K562 (cell line): ENCODE measurements around the gene DMXL1. TPM values are rescaled to one million over a fixed set of nuclear protein-coding genes. Genes with fewer than 3 reads are reported as not detected.

Experiments
- ATAC-seq: fragments of 200-7000 bp; cut with Tn5 transposase; 3 replicates; pipeline ENCODE4 v1.9.1; 2020; ENCODE audit warnings: moderate library complexity
- BruUV-seq: library from RNA; stranded (reverse); fragments of 400-500 nt; replicated peaks from 2 replicates; lab custom pipeline; 2021; lab: Mats Ljungman, UMichigan
- CTCF ChIA-PET: fragments of 300-600 bp; formaldehyde crosslinking; extraction: SDS; loops from one replicate; lab custom pipeline; 2021; ENCODE audit warnings: low intra/inter-chr PET ratio; lab: Yijun Ruan, JAX
- POLR2A ChIA-PET: fragments of 300-600, 350-650 bp; sonication (Branson Sonifier 250); formaldehyde crosslinking; extraction: SDS; loops from one replicate; lab custom pipeline; 2021; ENCODE audit warnings: antibody characterized with exemption, inconsistent platforms; lab: Yijun Ruan, JAX
- DNase-seq, 4 experiments: peaks; one replicate each; pipeline versions ENCODE4 v3.0.0 to v3.0.0-alpha.2; 2011 to 2018; ENCODE audit warnings: low spot score in 3 of 4, mixed read lengths in 3 of 4; ENCODE audit errors: extremely low read depth in 1 of 4
- FAIRE-seq: peaks from 2 replicates; lab custom pipeline; 2011; peaks lifted over from hg19 to GRCh38; lab: Jason Lieb, UNC
- H2AFZ ChIP-seq: 2 replicates; pipeline ENCODE4 v1.6.0; 2011; ENCODE audit warnings: low read depth, low read length, control low read depth, inconsistent platforms
- H3K27ac ChIP-seq: fragments of 200-600 bp; 3 replicates; pipeline ENCODE4 v1.8.0; 2011; ENCODE audit warnings: low read depth, mild to moderate bottlenecking, control low read depth, inconsistent platforms, low read length, moderate library complexity, mixed read lengths; ENCODE audit errors: extremely low read depth
- H3K27me3 ChIP-seq, 2 experiments: fragments of 300-600 bp in 1 of 2; 2 replicates in 1 of 2; 3 replicates in 1 of 2; pipeline versions ENCODE4 v1.6.0 to v1.8.0; 2011; ENCODE audit warnings: inconsistent platforms in 2 of 2, low read length in 2 of 2, mild to moderate bottlenecking in 1 of 2, mixed read lengths in 1 of 2, moderate library complexity in 1 of 2; ENCODE audit not compliant: control insufficient read depth in 2 of 2, insufficient read depth in 2 of 2
- H3K36me3 ChIP-seq: fragments of 300-600 bp; 3 replicates; pipeline ENCODE4 v1.8.0; 2011; ENCODE audit warnings: mild to moderate bottlenecking, low read length, inconsistent platforms; ENCODE audit not compliant: control insufficient read depth, insufficient read depth
- H3K4me1 ChIP-seq, 2 experiments: fragments of 200-600 bp in 1 of 2; replicated peaks in 1 of 2; 2 replicates in 1 of 2; 3 replicates in 1 of 2; pipeline versions ENCODE4 v1.5.1 to v1.8.0; 2011; ENCODE audit warnings: inconsistent platforms in 2 of 2, low read length in 2 of 2, mild to moderate bottlenecking in 1 of 2, mixed read lengths in 1 of 2, moderate library complexity in 1 of 2; ENCODE audit not compliant: control insufficient read depth in 2 of 2, insufficient read depth in 2 of 2
- H3K4me2 ChIP-seq: 2 replicates; pipeline ENCODE4 v1.6.1; 2011; ENCODE audit warnings: low read length, control low read depth, inconsistent platforms, mixed read lengths; ENCODE audit not compliant: insufficient read depth
- H3K4me3 ChIP-seq: fragments of 200-600 bp; sonication (generic), shearing (Covaris generic); 2 replicates; pipeline ENCODE4 v1.5.1; 2016; ENCODE audit warnings: control low read depth, inconsistent platforms
- H3K79me2 ChIP-seq: fragments of 200-600 bp; 3 replicates; pipeline ENCODE4 v1.8.0; 2011; ENCODE audit warnings: low read length, inconsistent platforms; ENCODE audit not compliant: control insufficient read depth, insufficient read depth
- H3K9ac ChIP-seq, 2 experiments: 2 replicates each; pipeline versions ENCODE4 v1.6.0 to v1.6.1; 2011; ENCODE audit warnings: low read depth in 2 of 2, low read length in 2 of 2, control low read depth in 1 of 2, inconsistent platforms in 1 of 2, mild to moderate bottlenecking in 1 of 2, mixed read lengths in 1 of 2; ENCODE audit not compliant: insufficient read depth in 1 of 2
- H3K9me1 ChIP-seq: one replicate; pipeline ENCODE4 v1.6.0; 2011; ENCODE audit warnings: inconsistent platforms, mild to moderate bottlenecking, low read length, moderate library complexity; ENCODE audit not compliant: control insufficient read depth, insufficient read depth
- H3K9me3 ChIP-seq: replicated peaks from 2 replicates; pipeline ENCODE4 v1.5.1; 2011; ENCODE audit warnings: low read depth, low read length, inconsistent platforms; ENCODE audit not compliant: control insufficient read depth, insufficient read depth
- H4K20me1 ChIP-seq: replicated peaks from 2 replicates; pipeline ENCODE4 v1.6.1; 2011; ENCODE audit warnings: low read length, inconsistent platforms, mixed read lengths; ENCODE audit not compliant: control insufficient read depth, insufficient read depth
- ATF7 ChIP-seq: fragments of 450-650 bp; IDR thresholded peaks from 2 replicates; pipeline ENCODE4 v1.7.1; 2014; ENCODE audit warnings: mild to moderate bottlenecking, moderate library complexity
- E2F4 ChIP-seq: sonication (generic); formaldehyde crosslinking; IDR thresholded peaks from 2 replicates; pipeline ENCODE4 v1.8.0; 2022; ENCODE audit warnings: mild to moderate bottlenecking, low read depth, missing genetic modification reagents
- FOXJ2 ChIP-seq: fragments of 200-800 bp; sonication (Bioruptor generic); IDR thresholded peaks from 2 replicates; pipeline ENCODE4 v1.6.1; 2016; ENCODE audit warnings: missing genetic modification characterization, missing compliant biosample characterization
- GTF2B ChIP-seq: IDR thresholded peaks from 2 replicates; pipeline ENCODE4 v1.6.1; 2011; ENCODE audit not compliant: insufficient read length; ENCODE audit errors: extremely low read depth
- HDAC6 ChIP-seq: IDR thresholded peaks from 2 replicates; pipeline ENCODE4 v1.6.1; 2012; ENCODE audit warnings: low read depth, mild to moderate bottlenecking, control low read depth, inconsistent platforms, low read length, moderate library complexity
- NCOA4 ChIP-seq: fragments of 450-650 bp; IDR thresholded peaks from 2 replicates; pipeline ENCODE4 v1.6.1; 2018; ENCODE audit warnings: mild to moderate bottlenecking; ENCODE audit not compliant: partially characterized antibody
- SNAPC5 ChIP-seq: fragments of 250-450 bp; sonication (Bioruptor Pico); IDR thresholded peaks from 2 replicates; pipeline ENCODE4 v1.8.0; 2021; ENCODE audit warnings: moderate library complexity, mild to moderate bottlenecking, inconsistent platforms
- SNRNP70 ChIP-seq: fragments of 200-400 bp; formaldehyde crosslinking; optimal IDR thresholded peaks from 2 replicates; pipeline ENCODE3; 2017; ENCODE audit warnings: low read depth, low read length
- TAF7 ChIP-seq: fragments of 450-650 bp; IDR thresholded peaks from 2 replicates; pipeline ENCODE4 v1.6.1; 2016; ENCODE audit warnings: missing genetic modification characterization, missing compliant biosample characterization
- TEAD2 ChIP-seq: fragments of 450-650 bp; IDR thresholded peaks from 2 replicates; pipeline ENCODE4 v1.6.1; 2016; ENCODE audit warnings: missing genetic modification characterization, control low read depth, missing compliant biosample characterization
- USF2 ChIP-seq: sonication (generic); formaldehyde crosslinking; IDR thresholded peaks from 2 replicates; pipeline ENCODE4 v1.5.0; 2020; ENCODE audit warnings: missing genetic modification reagents
- ZBTB12 ChIP-seq: fragments of 250-450 bp; sonication (Bioruptor Pico); IDR thresholded peaks from 2 replicates; pipeline ENCODE4 v1.4.0; 2020
- ZNF23 ChIP-seq: fragments of 250-450 bp; sonication (Bioruptor Pico); IDR thresholded peaks from 2 replicates; pipeline ENCODE4 v1.4.0; 2020; ENCODE audit warnings: mild to moderate bottlenecking
- WGBS: fragments of 100-300 bp; shearing (Covaris generic); methylation state at CpG from one replicate; pipeline ENCODE4 v1.1.6; 2016; ENCODE audit warnings: low coverage, mixed read lengths; ENCODE audit not compliant: insufficient coverage; ENCODE audit errors: missing lambda C conversion rate; 5-methylcytosine and 5-hydroxymethylcytosine counted together
- in situ Hi-C: fragments of 300-500 bp; cut with MboI; formaldehyde crosslinking; loops from 4 replicates; pipeline ENCODE4 v1.15.0; 2018; ENCODE audit warnings: inconsistent platforms, mixed read lengths
- intact Hi-C: fragments of 100-400 bp; cut with micrococcal nuclease; formaldehyde crosslinking; loops from 2 replicates; pipeline ENCODE4 v1.14.2; 2022
- polyA plus RNA-seq, 8 experiments: library from polyadenylated mRNA; depleted of rRNA in 4 of 8; stranded (reverse) in 5 of 8; unstranded in 3 of 8; fragments of >200 nt; fragmentation: Nextera tagmentation in 2 of 8; fragmentation: Illumina TruSeq in 1 of 8; extraction: Ambion mirVana in 2 of 8; extraction: Trizol in 1 of 8; gene quantifications; 2 replicates each; pipeline versions ENCODE4 v1.2.1 to v1.2.3, GENCODE V29; 2011 to 2014; ENCODE audit warnings: inconsistent platforms in 1 of 8, missing spikeins in 1 of 8
- total RNA-seq, 7 experiments: library from RNA; depleted of rRNA in 6 of 7; stranded (reverse); fragments of >200 nt in 6 of 7; fragmentation: Illumina TruSeq in 2 of 7; extraction: Trizol in 2 of 7; gene quantifications; 2 replicates each; pipeline versions ENCODE4 v1.2.1 to v1.2.3, GENCODE V29; 2011 to 2021; ENCODE audit warnings: low replicate concordance in 1 of 7

DMXL1 gene
- total and polyA plus RNA-seq, 9 of the 15 experiments (the other 6 are each of a cell fraction or from before 2014, with no cell fraction given) = 8.3 to 40.3 (median 30.6) TPM

GRCh38 chr5:119105971-119106370, 35.1 kb downstream of the DMXL1 start:
- Histone ChIP-seq H3K27me3 (no peaks in the 10 kb centered on the region), H3K36me3 (peaks cover 27% of the 10 kb centered on the region), H3K27ac (0 out of 3 replicates have a peak overlapping the region, but pooled peaks have one; percentile 43), H3K9ac (no peak overlapping the region), H3K9me3 (no peaks in the 10 kb centered on the region), H2AFZ (no peak overlapping the region), H3K79me2 (no peaks in the 10 kb centered on the region), H3K4me2 (no peak overlapping the region), H4K20me1 (no peaks in the 10 kb centered on the region), H3K4me1 (peaks cover 0 to 2% of the 10 kb centered on the region in 2 experiments; a peak in 1 of 5 replicates), H3K9me1 (no peaks in the 10 kb centered on the region), H3K4me3 (no peak overlapping the region)
- no peak for TF ChIP-seq TEAD2 (tag)
- intact Hi-C loops = no loop called here
- FAIRE-seq = no peak
- in situ Hi-C loops = no loop called here
- ChIA-PET POLR2A (no interaction called here), CTCF (no interaction called here)
- peak in 1 of 4 experiments; percentile 18 for DNase-seq
- no TSS peak for BruUV-seq
- ATAC-seq = peak; percentile 31; the same call in 2 of the 3 replicates

GRCh38 chr5:119112151-119112550, 41.3 kb downstream of the DMXL1 start:
- CTCF ChIA-PET = no interaction called here
- FAIRE-seq (no peak), ATAC-seq (no peak), DNase-seq (no peak)
- intact Hi-C loops = no loop called here
- POLR2A ChIA-PET = interaction anchor here (0.7 to 1.0 kb wide), 3 partner anchors 12 to 51 kb away, joined by 3 read pairs; no protein-coding TSS in a partner anchor
- Histone ChIP-seq H2AFZ (no peak overlapping the region), H3K9ac (no peak overlapping the region), H3K4me2 (no peak overlapping the region), H3K4me1 (no peaks in the 10 kb centered on the region), H3K79me2 (no peaks in the 10 kb centered on the region), H3K9me1 (no peaks in the 10 kb centered on the region), H3K36me3 (peaks cover 47% of the 10 kb centered on the region; the same call in 2 of the 3 replicates), H3K9me3 (no peaks in the 10 kb centered on the region), H4K20me1 (no peaks in the 10 kb centered on the region), H3K4me3 (no peak overlapping the region), H3K27ac (no peak overlapping the region), H3K27me3 (no peaks in the 10 kb centered on the region)
- in situ Hi-C loops = no loop called here
- no TSS peak for BruUV-seq
- WGBS = 85% methylated on average over 5 of the region's 5 CpGs
- TF ChIP-seq GTF2B (no peak), FOXJ2 (no peak), E2F4 (CRISPR knock-in tag) (no peak), ZNF23 (CRISPR knock-in tag) (no peak), SNAPC5 (CRISPR knock-in tag) (no peak), HDAC6 (no peak), TAF7 (tag) (no peak), USF2 (CRISPR knock-in tag) (no peak), SNRNP70 (no peak), ZBTB12 (no peak), ATF7 (no peak), NCOA4 (no peak)
